T-helper 17 cell (primary cell): ENCODE data around the gene ZBTB18. TPM values are rescaled to one million over a fixed set of nuclear protein-coding genes. Genes with fewer than 3 reads are reported as not detected.
A peak's percentile ranks its signal among the peaks of the same experiment; 100 is the strongest.

ENCODE experiments used
- ATAC-seq: fragments of 150-1000 bp; cut with Tn5 transposase; 2 replicates; pipeline ENCODE4 v1.10.0; 2021; ENCODE audit warnings: mild to moderate bottlenecking, moderate library complexity
- DNase-seq, 3 donors: peaks; one replicate each; pipeline versions ENCODE4 v3.0.0 to v3.0.0-alpha.2; 2020 to 2021
- H3K9me3 ChIP-seq: one replicate; pipeline ENCODE4 v1.7.0; 2013; ENCODE audit warnings: low read length, mild to moderate bottlenecking; ENCODE audit not compliant: control insufficient read depth, poor library complexity, severe bottlenecking
- H3K27ac Mint-ChIP-seq: one replicate; pipeline ENCODE4 v1.8.0; 2022; ENCODE audit warnings: mild to moderate bottlenecking, moderate library complexity, mixed read lengths
- H3K27me3 Mint-ChIP-seq: one replicate; pipeline ENCODE4 v1.8.0; 2022; ENCODE audit warnings: mixed read lengths
- H3K36me3 Mint-ChIP-seq: one replicate; pipeline ENCODE4 v1.8.0; 2022; ENCODE audit warnings: low read depth, mixed read lengths
- H3K4me1 Mint-ChIP-seq: one replicate; pipeline ENCODE4 v1.8.0; 2022; ENCODE audit warnings: mild to moderate bottlenecking, mixed read lengths
- H3K4me3 Mint-ChIP-seq: one replicate; pipeline ENCODE4 v1.8.0; 2022; ENCODE audit warnings: mild to moderate bottlenecking, moderate library complexity, mixed read lengths
- total RNA-seq, 4 donors: library from RNA in 2 of 4; stranded (reverse) in 2 of 4; gene quantifications; one replicate each; pipeline ENCODE4 v1.2.3 and lab custom pipeline; 2022 to 2026

ZBTB18 gene
- total RNA-seq, 2 donors from 2014 or later, result 26.3 to 29.1 TPM

- Mint-ChIP-seq H3K4me1 (no peaks in the 10 kb centered on the region), H3K36me3 (peaks cover 6% of the 10 kb centered on the region), H3K27me3 (peaks cover 32% of the 10 kb centered on the region), H3K27ac (no peak overlapping the region), H3K4me3 (no peak overlapping the region)
- H3K9me3 ChIP-seq, result no peaks in the 10 kb centered on the region
- DNase-seq (no peak), ATAC-seq (no peak)
Observed at GRCh38 chr1:244092964-244093638, 42.0 kb downstream of the ZBTB18 start.

- ATAC-seq (no peak), DNase-seq (no peak)
- H3K36me3 Mint-ChIP-seq, result peaks cover 6% of the 10 kb centered on the region
- no peak overlapping the region for H3K27ac Mint-ChIP-seq
- H3K4me1 Mint-ChIP-seq, result no peaks in the 10 kb centered on the region
- peaks cover 48% of the 10 kb centered on the region for H3K27me3 Mint-ChIP-seq
- no peak overlapping the region for H3K4me3 Mint-ChIP-seq
- no peaks in the 10 kb centered on the region for H3K9me3 ChIP-seq
Observed at GRCh38 chr1:244094880-244095528, 43.9 kb downstream of the ZBTB18 start.

- H3K4me3 Mint-ChIP-seq, result no peak overlapping the region
- H3K27me3 Mint-ChIP-seq, result peaks cover 50% of the 10 kb centered on the region
- no peak overlapping the region for H3K27ac Mint-ChIP-seq
- peaks cover under 1% of the 10 kb centered on the region for H3K4me1 Mint-ChIP-seq
- ATAC-seq (no peak), DNase-seq (no peak)
- H3K36me3 Mint-ChIP-seq, result peaks cover 6% of the 10 kb centered on the region
- H3K9me3 ChIP-seq, result no peaks in the 10 kb centered on the region
Observed at GRCh38 chr1:244095529-244095911, 44.4 kb downstream of the ZBTB18 start.

- H3K27ac Mint-ChIP-seq, result no peak overlapping the region
- peaks cover 51% of the 10 kb centered on the region for H3K27me3 Mint-ChIP-seq
- peaks cover 6% of the 10 kb centered on the region for H3K4me1 Mint-ChIP-seq
- no peak for ATAC-seq
- H3K9me3 ChIP-seq, result no peaks in the 10 kb centered on the region
- no peak for DNase-seq
- no peak overlapping the region for H3K4me3 Mint-ChIP-seq
- peaks cover 6% of the 10 kb centered on the region for H3K36me3 Mint-ChIP-seq
Observed at GRCh38 chr1:244096066-244096610, 45.1 kb downstream of the ZBTB18 start.

GRCh38 chr1:244096691-244097090, 45.6 kb downstream of the ZBTB18 start:
- Mint-ChIP-seq H3K4me3 (no peak overlapping the region), H3K36me3 (peaks cover 6% of the 10 kb centered on the region), H3K27me3 (peaks cover 56% of the 10 kb centered on the region), H3K27ac (no peak overlapping the region), H3K4me1 (peaks cover 7% of the 10 kb centered on the region)
- ATAC-seq, result no peak
- H3K9me3 ChIP-seq, result no peaks in the 10 kb centered on the region
- DNase-seq, result no peak

GRCh38 chr1:244097523-244098405, 46.7 kb downstream of the ZBTB18 start:
- no peaks in the 10 kb centered on the region for H3K9me3 ChIP-seq
- Mint-ChIP-seq H3K4me3 (no peak overlapping the region), H3K4me1 (peaks cover 7% of the 10 kb centered on the region), H3K27ac (no peak overlapping the region), H3K27me3 (peaks cover 61% of the 10 kb centered on the region), H3K36me3 (peaks cover 6% of the 10 kb centered on the region)
- ATAC-seq, result no peak
- DNase-seq, result no peak

- peaks cover 4% of the 10 kb centered on the region for H3K36me3 Mint-ChIP-seq
- peaks cover 7% of the 10 kb centered on the region for H3K4me1 Mint-ChIP-seq
- peak overlapping the region; percentile 5 for H3K27ac Mint-ChIP-seq
- peaks cover 67% of the 10 kb centered on the region for H3K27me3 Mint-ChIP-seq
- no peak for ATAC-seq
- no peak overlapping the region for H3K4me3 Mint-ChIP-seq
- no peaks in the 10 kb centered on the region for H3K9me3 ChIP-seq
- no peak for DNase-seq
Observed at GRCh38 chr1:244099258-244099930, 48.3 kb downstream of the ZBTB18 start.

- Mint-ChIP-seq H3K4me1 (peaks cover 9% of the 10 kb centered on the region), H3K27me3 (peaks cover 71% of the 10 kb centered on the region), H3K27ac (peak overlapping the region; percentile 45), H3K4me3 (no peak overlapping the region), H3K36me3 (peaks cover 4% of the 10 kb centered on the region)
- ATAC-seq (no peak), DNase-seq (no peak)
- no peaks in the 10 kb centered on the region for H3K9me3 ChIP-seq
Observed at GRCh38 chr1:244100276-244100675, 49.2 kb downstream of the ZBTB18 start.

- Mint-ChIP-seq H3K4me3 (peak overlapping the region; percentile 68), H3K27ac (peak overlapping the region; percentile 45), H3K4me1 (peaks cover 9% of the 10 kb centered on the region), H3K36me3 (peaks cover 4% of the 10 kb centered on the region), H3K27me3 (peaks cover 77% of the 10 kb centered on the region)
- H3K9me3 ChIP-seq, result no peaks in the 10 kb centered on the region
- DNase-seq, result no peak
- no peak for ATAC-seq
Observed at GRCh38 chr1:244100704-244101453, 49.8 kb downstream of the ZBTB18 start.

- Mint-ChIP-seq H3K27me3 (peaks cover 89% of the 10 kb centered on the region), H3K4me1 (peaks cover 9% of the 10 kb centered on the region), H3K27ac (no peak overlapping the region), H3K36me3 (peaks cover 4% of the 10 kb centered on the region), H3K4me3 (no peak overlapping the region)
- ATAC-seq (no peak), DNase-seq (no peak)
- no peaks in the 10 kb centered on the region for H3K9me3 ChIP-seq
Observed at GRCh38 chr1:244102046-244102445, 51.0 kb downstream of the ZBTB18 start.

- Mint-ChIP-seq H3K4me3 (no peak overlapping the region), H3K36me3 (peaks cover 4% of the 10 kb centered on the region), H3K27me3 (peaks cover 89% of the 10 kb centered on the region)
Observed at GRCh38 chr1:244102468-244102867, 51.4 kb downstream of the ZBTB18 start.

GRCh38 chr1:244104309-244105060, 53.4 kb downstream of the ZBTB18 start:
- H3K9me3 ChIP-seq, result no peaks in the 10 kb centered on the region
- H3K36me3 Mint-ChIP-seq, result peaks cover 4% of the 10 kb centered on the region
- H3K27ac Mint-ChIP-seq, result no peak overlapping the region
- H3K4me3 Mint-ChIP-seq, result no peak overlapping the region
- peaks cover 9% of the 10 kb centered on the region for H3K4me1 Mint-ChIP-seq
- DNase-seq (no peak), ATAC-seq (no peak)
- peaks cover 81% of the 10 kb centered on the region for H3K27me3 Mint-ChIP-seq

More at GRCh38 chr1:244102468-244102867, 51.4 kb downstream of the ZBTB18 start:
- DNase-seq (no peak), ATAC-seq (no peak)
- Mint-ChIP-seq H3K27ac (no peak overlapping the region), H3K4me1 (peaks cover 9% of the 10 kb centered on the region)
- no peaks in the 10 kb centered on the region for H3K9me3 ChIP-seq
